NCI-H2107 treated with DMSO at 0.1 percent for 48 hours (cell line): ENCODE results near the gene SMYD4.
A peak's percentile ranks its signal among the peaks of the same experiment; 100 is the strongest.
"Not testable (repeated sequence)": the region's sequence is repeated elsewhere in the genome, so short reads cannot be mapped to it uniquely, and the experiment has no call there.

Source experiments
- DNase-seq: peaks from one replicate; lab custom pipeline; 2025; ENCODE audit not compliant: unreplicated experiment; lab: John Stamatoyannopoulos, UW

Gene SMYD4

DNA sequence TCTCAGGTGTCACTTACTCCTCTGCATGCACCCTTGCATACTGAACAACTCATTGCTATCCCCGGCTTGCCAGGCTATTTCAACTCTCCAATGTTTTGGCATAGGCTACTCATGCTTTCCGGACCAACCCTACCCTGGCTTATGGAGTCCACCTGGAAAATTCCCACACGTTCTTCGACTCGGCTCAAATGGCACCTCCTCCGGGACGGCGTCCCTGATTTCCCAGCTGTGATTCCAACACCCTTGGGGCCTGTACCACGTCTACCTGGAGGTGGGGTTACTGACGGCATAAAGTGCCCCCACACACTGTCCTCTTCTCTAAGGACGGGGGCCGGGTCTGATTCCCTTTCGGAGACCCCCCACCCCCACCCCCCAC is 498 bp downstream of the SMYD4 start:
- DNase-seq: no peak

DNA sequence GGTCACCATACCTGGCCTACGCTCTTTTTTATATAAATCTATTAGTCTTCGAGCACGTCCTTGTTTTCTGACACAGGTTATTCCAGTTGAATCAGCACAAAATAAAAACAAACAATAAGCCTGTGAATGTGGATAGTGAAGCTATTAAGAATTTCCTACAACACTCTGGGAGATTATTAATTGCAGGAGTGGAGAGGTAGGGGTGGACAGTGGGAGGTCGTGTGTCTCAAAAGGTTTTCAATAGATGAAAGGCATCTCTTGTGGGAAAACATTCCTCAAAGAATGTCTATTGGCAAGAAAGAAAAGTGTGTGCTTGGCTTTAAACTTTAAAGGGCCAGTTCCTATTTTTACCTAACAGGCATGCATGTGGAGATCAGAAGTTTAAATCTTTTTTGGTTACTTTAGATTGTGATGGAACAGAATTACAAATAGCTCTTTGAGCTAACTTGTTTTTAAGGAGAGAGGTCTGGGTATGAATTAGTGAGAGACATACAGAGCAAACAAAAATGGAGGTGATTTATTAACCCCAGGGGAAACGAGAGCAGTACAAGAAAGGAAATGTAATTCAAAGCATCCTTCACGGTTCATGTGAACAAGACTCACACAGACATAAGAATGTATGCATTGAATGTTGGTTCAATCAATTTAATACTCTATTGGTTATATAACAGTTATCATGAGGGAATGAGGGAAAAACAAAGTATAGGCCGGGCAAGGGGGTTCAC is 9.0 kb downstream of the SMYD4 start:
- no peak for DNase-seq

DNA sequence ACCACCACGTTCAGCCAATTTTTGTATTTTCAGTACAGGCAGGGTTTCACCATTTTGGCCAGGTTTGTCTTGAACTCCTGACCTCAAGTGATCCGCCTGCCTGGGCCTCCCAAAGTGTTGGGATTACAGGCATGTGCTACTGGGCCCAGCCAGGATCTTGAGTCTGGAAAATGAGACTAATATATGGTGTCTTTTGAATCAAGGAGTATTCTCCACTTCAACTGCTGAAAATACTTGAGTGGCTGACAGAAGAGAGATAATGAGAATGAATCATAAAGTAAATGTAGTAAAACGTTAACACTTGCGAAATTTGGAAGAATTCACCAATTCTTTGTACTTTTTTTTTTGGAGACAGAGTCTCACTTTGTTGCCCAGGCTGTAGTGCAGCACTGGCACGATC is 16.6 kb downstream of the SMYD4 start:
- no peak for DNase-seq

DNA sequence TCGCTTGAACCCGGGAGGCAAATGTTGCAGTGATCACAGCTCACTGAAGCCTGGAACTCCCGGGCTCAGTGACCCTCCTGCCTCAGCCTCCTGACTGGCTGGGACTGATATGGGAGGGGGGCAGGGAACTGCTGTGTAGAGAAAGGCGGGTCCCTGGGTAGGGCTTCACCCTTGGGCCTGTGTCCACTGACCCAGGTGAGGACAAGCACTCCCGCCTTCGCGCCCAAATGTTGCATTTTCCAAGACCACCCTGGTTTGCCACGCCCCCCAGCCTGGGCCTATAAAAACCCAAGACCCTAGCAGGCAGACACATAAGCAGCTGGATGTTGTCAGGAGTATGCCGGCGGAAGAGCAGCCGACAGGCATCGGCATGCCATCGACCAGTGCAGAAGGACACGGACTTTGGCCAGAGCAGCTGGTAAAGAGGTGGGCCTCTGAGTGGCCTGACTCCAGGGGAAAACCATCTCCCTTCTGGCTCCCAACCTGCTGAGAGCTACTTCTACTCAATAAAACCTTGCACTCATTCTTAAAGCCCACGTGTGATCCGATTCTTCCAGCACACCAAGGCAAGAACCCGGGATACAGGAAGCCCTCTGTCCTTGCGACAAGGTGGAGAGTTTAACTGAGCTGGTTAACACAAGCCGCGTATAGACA is 19.1 kb downstream of the SMYD4 start:
- no peak for DNase-seq

DNA sequence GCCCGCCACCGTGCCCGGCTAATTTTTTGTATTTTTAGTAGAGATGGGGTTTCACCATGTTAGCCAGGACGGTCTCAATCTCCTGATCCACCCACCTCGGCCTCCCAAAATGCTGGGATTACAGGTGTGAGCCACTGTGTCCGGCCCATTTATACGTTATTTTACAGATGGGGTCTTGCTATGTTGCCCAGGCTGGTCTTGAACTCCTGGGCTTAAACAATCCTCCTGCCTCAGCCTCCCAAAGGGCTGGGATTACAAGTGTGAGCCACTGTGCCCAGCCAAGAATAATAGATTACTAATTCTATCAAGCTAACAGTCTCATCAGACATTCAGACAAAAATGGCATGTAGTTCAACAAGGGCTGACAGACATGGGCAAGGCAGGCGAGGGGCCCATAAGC is 19.9 kb downstream of the SMYD4 start:
- DNase-seq: not testable (repeated sequence)

DNA sequence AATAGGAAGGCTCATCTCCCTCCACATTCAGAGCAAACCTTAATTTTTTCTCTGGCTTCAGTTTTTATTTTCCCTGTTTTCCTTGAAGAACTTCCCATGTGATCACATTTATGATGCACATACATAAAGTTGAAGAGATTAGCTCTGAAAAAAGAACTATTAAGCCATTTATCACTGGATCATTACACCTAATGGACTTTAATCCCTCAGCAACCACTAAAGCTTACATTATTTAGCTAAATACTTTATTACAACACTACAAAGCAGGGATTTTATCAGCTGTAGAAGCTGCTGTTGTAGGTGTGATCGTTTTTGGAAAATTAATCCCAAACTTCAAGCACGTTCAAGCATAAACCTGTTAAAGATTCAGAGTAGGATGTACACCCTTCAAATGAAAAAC is 21.1 kb downstream of the SMYD4 start:
- DNase-seq: no peak

DNA sequence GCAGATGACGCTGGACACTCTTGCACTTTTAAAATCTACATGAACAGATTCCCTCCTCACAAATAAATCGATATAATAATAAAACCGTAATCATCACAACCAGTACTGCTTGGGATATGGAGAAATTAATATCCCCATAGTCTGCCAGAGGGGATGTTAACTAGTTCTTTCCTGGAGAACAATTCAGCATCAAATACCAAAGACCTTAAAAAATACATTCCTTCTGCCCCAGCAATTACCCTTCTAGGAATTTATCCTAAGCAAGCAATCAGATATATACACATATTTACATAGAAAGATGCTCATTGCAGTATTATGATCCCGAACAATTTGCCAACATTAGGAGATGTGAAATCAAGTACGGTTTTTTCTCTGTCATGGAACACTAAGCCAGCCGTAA is 21.8 kb downstream of the SMYD4 start:
- DNase-seq: no peak

DNA sequence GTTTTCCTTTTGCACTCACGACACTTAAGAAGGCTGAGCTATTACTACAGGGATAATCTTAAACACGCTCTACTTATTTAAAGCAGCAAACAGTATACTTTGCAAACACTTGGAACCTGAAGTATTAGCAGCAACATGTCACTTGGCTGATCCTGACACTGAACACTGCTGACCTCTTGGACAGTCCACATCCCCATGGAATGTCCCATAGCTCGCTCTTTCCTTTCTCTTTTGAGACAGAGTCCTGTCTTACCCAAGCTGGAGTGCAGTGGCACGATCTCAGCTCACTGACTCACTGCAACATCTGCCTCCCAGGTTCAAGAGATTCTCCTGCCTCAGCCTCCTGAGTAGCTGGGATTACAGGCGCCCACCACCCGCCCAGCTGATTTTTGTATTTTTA is 26.4 kb downstream of the SMYD4 start:
- no peak for DNase-seq

DNA sequence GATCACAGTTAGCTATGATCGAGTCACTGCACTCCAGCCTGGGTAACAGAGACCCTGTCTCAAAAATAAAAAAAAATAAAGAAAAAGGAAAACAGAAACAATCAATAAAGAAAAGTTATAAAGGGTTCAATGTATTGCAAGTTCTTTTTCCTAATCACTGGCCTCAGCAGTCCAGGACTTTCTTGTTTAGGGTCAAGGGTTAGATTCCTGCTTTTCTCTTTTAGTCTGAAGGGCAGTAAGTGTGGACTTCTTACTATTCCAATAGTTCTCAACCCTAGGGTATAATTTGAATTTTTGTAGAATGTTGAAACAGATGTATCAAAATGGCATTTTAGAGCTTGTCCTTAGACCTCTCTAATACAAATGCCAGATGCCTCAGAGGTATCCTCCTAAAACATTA is 27.3 kb downstream of the SMYD4 start:
- no peak for DNase-seq

DNA sequence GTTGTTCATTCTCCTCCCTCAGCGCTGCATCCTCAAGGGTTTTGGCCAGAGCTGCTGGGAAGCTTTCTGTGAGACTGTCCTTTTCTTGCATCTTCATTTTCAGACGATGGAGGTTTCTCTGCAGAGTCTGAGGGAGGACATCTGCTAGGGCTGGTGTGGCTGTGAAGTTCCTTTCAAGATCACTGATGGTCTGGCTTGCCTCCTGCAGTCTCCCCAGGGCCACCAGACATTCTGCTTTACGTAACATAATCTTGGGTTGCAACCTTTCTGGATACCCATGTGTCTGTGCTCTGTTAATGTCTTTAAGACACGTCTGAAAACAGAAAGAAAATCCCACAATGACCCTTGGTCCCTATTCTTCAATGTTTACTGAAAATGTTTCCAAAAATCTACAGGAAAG is 29.0 kb downstream of the SMYD4 start:
- DNase-seq: no peak

DNA sequence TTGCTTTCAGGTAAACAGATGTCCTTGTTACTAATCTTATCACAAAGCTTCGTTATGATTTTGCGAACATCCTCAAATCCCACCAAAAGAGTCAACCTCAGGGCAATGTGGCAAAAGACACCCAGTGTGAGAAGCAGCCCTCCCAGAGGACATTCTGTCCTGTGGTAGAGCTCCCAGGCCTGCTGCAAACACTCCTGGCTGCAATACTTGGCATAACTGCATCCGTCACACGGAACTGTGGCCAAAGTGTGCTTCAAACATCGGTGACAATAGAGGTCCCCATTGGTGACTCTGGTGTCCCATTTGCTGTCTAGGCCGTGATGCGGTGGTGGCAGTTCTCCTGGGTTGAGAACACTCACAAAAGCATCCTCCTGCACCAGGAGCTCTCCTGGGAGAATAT is 29.5 kb downstream of the SMYD4 start:
- no peak for DNase-seq

DNA sequence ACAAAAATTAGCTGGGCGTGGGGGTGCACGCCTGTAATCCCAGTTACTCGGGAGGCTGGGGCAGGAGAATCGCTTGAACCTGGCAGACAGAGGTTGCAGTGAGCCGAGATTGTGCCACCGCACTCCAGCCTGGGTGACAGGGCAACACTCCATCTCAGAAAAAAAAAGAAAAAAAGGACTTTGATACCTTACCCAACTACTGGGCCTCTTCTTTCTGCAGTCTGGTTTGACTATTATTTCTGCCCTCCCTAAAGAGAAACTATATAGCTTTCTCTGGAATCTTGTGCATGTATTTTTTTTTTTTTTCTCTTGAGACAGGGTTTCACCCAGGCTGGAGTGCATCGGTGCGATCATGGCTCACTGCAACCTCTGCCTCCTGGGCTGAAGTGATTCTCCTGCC is 31.9 kb downstream of the SMYD4 start:
- DNase-seq: not testable (repeated sequence)

DNA sequence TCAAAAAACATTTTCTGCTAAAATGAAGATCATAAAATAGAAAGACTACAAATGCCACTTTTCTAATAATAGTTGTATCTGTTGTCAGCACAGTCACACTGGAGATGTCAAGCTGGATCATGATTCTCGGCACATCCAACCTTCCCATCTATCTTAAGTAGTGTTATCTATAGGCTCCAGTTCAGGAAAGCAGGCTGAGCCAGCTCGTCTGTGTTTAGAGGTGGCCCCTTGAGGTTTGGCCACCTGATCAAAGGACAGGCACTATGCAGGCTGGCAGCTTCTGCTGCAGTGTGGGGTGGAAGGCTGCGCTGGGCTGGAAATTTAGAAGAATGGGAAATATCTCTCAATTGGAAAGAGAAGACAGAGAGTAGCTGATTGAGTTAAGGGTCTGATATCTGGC is 32.4 kb downstream of the SMYD4 start:
- DNase-seq: no peak

DNA sequence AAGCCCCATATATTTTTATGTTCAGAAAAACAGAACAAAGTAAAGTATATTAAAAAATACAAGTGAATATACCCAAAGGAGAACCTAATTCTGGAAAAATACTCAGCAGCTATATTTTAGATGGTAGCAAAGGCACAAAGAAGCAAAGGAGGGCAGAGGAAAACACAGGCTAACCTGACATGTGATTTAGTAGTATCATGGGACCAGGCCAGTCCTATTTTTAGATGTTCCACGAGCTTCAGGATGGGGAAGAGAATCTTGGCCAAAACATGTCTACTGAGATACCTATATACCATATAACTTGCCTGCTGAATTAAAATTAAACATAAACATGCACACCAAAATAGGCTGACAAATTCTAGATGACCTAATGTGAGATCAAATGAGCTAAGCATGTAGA is 32.9 kb downstream of the SMYD4 start:
- DNase-seq: no peak

DNA sequence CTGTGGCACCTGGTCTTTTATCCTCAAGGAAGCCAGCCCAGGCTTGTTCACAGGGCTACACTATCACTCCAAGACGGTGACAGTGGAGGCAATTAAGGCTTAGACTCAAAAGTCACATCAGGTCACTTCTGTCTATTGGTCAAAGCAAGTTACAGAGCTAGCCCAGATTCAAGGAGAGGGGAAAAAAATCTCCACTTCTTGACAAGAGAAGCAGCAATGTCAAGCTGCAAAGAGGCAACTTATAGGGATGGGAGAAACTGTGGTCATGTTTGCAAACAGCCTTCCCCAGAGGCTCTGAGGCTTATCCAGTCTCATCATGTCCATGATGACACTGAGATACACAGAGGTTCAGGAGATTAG is 36.3 kb downstream of the SMYD4 start:
- no peak for DNase-seq

DNA sequence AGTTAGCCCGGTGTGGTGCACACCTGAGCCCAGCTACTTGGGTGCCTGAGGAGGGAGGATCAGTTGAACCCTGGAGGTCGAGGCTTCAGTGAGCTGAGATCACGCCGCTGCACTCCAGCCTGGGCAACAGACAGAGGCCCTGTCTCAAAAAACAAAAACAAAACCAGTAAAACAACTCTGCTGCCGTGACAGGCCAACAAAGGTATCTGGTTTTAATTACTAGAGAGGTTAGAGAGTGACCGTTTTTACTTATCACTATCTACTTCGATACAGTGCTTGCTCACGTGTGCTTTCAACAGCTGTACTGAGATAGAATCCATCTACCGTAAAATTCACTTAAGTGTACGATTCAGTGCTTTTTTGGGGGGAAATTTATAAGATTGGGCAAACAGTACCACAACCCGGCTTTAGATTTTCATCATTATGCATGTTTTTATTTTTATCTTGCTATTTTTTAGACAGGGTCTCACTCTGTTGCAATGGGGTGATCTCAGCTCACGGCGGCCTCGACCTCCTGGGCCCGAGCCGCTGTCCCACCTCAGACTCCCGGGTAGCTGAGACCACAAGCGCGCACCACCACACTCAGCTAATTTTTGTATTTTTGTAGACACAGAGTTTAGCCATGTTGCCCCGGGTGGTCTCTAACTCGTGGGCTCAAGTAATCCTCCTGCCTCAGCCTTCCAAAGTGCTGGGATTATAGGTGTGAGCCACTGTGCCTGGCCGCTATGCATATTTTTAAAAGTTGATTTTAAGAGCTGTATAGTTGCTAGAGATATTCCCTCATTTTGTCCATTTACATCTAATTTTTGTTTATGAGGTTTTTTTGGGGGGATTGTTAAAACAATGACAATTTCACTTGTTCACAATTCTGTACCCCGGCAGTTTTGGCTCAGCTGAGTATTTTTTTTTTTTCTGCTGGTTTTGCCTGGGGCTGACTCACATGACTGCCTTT is 36.9 kb downstream of the SMYD4 start:
- no peak for DNase-seq

DNA sequence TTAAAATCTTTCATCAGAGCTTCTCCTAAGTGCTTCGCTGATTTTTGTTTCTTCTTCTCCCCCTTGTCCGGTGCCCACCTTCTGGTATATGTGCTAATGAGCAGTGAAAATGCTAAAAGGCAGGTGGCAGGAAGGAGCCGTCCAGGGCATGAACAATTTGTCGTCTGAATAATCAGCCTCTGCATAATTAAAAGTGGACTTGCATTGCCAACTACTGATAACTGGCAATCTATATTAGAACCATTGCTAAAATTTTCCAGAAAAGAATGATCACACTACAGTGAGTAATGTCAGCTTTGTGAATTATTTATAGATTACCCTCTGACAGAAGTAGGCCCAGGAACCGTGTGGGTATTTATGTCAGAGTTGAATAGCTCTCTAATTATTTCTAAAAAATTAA is 39.8 kb downstream of the SMYD4 start:
- no peak for DNase-seq

DNA sequence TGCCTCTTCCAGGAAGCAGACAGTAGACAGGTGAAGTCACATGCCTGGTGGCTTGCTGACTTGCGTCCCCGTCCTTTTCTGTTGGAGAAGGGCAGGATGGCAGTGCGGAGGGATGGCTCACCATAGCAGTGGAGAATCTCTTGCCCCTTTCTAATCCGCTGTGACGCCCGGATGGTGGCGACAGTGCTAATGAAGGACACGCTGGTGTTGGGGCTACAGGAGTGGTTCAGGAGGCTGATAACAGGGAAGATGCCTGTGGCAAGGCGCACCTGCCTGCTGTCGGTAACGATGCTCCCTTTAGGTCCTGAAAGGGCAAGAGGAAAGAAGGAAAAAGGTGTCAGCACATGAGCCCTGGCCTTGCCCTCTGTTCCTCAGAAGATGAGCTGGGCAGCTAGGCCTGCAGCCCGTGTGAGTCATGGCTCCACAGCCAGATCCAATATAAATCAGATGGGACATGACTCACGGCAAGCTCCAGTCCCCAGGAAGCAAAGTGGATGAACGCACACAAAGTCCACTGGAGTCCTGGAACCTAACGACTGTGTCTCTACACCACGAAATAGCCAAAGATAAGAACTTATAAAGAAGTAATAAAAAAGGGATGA is 42.3 kb downstream of the SMYD4 start:
- DNase-seq: no peak

DNA sequence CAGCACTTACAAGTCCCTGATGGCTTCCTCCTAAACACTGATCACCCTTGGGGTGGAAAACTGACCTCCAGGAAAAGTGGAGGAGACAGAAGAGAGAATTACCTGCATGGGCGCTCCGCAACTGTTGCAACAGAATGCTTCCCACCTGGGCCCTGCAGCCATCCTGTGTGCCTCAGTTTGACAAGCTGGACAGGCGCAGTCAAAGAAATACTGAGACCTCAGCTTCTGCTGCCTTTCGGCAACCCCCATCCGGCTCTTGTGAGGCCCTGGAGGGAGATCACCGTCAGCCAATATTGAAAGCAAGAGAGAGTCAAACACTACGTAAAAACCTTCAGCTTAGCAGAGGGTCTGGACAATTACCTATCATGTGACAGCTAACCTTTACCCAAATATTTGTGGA is 43.0 kb downstream of the SMYD4 start:
- DNase-seq: no peak

DNA sequence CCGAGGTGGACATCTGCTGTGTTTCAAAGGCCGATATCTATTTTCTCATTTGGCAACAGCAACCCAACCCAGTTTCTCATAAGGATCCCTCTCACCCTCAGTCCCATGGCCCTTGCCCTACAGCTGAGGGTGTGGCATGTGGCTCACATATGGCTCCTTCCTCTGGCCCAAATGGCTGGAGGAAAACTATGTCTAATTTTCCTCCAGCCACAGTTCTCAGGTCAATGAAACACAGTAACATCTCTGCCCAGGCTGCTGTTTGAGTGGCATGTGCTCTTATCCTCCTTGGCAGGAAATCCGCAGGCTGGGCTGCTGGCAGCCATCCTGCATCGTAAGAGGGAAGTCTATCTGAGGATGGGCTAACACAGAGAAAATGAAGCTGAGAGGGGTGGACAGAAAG is 43.8 kb downstream of the SMYD4 start:
- no peak for DNase-seq

DNA sequence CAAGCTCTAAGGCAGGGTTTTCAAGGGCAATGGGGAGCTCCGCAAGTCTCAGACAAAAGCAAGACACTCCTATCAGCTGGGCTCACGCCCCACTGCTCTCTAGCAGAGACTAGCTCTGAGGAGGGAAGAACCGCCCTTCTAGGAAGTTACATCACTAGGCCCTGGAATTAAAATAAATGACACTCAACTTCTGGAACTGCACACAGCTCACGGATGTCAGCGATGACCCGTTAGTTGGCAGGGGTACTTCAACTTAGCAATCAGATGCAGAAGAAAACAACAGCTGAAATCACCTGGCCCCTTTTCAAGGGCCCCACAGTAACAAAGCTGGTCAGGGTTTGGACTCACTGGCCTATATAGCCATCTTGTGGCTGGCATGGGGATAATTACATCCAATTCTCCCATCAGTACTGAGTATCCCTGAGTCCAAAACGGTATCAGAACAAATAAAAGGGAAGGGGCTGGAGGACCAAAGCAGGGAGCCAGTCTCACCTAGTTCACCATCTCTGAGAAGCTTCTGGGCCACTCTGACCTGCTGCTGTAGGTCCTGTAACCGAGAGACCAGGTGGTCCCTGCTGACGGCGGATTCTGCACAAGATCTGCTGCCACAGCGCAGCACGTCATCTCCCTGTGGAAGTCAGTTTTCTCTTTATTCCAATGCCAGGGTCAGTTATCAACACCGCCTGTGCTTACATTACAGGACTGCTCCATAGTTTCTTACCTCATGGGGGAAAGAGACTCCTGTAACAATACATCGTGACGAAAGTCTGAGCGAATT is 45.7 kb downstream of the SMYD4 start:
- peak; percentile 9 for DNase-seq
